DND-41 (cell line): ENCODE measurements around the gene CLOCK.

ENCODE experiments used
- CTCF ChIP-seq: IDR thresholded peaks from 2 replicates; pipeline ENCODE4 v1.5.1; 2012; ENCODE audit warnings: borderline replicate concordance, low read length, moderate library complexity, mild to moderate bottlenecking; ENCODE audit not compliant: poor library complexity, severe bottlenecking; ENCODE audit errors: extremely low read depth
- EZH2 ChIP-seq: IDR thresholded peaks from 3 replicates; pipeline ENCODE4 v1.6.1; 2012; ENCODE audit warnings: borderline replicate concordance, low read depth, mild to moderate bottlenecking, moderate library complexity, low read length, inconsistent platforms; ENCODE audit not compliant: severe bottlenecking

GRCh38 chr4:55398966-55399365, 147.7 kb downstream of the CLOCK start:
- no peak for TF ChIP-seq CTCF
- no peak for TF ChIP-seq EZH2
